Right atrium auricular region (tissue), 2 donors: Measurements from ENCODE around the gene KTN1. TPM values are rescaled to one million over a fixed set of nuclear protein-coding genes. Genes with fewer than 3 reads are reported as not detected.

Source experiments
- DNase-seq: peaks from one replicate; pipeline ENCODE4 v3.0.0-alpha.2; 2019; ENCODE audit warnings: low spot score
- H3K27ac ChIP-seq, 2 donors: fragments of 200-600 bp; sonication (generic); 1 replicate in 1 of 2; 2 replicates in 1 of 2; pipeline ENCODE4 v1.5.1; 2016 to 2019
- H3K27me3 ChIP-seq, 2 donors: fragments of 200-600 bp; sonication (generic); one replicate each; pipeline versions ENCODE4 v1.5.1 to v1.6.0; 2017 to 2019
- H3K36me3 ChIP-seq: fragments of 200-600 bp; sonication (generic); one replicate; pipeline ENCODE4 v1.5.1; 2016
- H3K4me1 ChIP-seq, 2 donors: fragments of 200-600 bp; sonication (generic); one replicate each; pipeline versions ENCODE4 v1.5.1 to v1.6.0; 2017 to 2019
- H3K4me3 ChIP-seq, 2 donors: fragments of 200-600 bp; sonication (generic); 1 replicate in 1 of 2; 2 replicates in 1 of 2; pipeline ENCODE4 v1.5.1; 2017 to 2019; ENCODE audit warnings: mild to moderate bottlenecking in 1 of 2, moderate library complexity in 1 of 2
- H3K9me3 ChIP-seq, 2 donors: fragments of 200-600 bp; sonication (generic); one replicate each; pipeline ENCODE4 v1.5.1; 2019
- total RNA-seq, 2 donors: library from RNA; depleted of rRNA; stranded (reverse); fragments of >200 nt; gene quantifications; one replicate each; pipeline ENCODE4 v1.1.0, GENCODE V29; 2016
- TF ChIP-seq, protein P1 (sequence below), 2 donors: fragments of 200-600 bp; sonication (generic); IDR thresholded peaks; one replicate each; pipeline ENCODE4 v1.5.1; 2019; ENCODE audit warnings: antibody characterized with exemption in 2 of 2

Gene KTN1
- total RNA-seq, 2 donors from 2014 or later = 128 to 209 TPM

DNA sequence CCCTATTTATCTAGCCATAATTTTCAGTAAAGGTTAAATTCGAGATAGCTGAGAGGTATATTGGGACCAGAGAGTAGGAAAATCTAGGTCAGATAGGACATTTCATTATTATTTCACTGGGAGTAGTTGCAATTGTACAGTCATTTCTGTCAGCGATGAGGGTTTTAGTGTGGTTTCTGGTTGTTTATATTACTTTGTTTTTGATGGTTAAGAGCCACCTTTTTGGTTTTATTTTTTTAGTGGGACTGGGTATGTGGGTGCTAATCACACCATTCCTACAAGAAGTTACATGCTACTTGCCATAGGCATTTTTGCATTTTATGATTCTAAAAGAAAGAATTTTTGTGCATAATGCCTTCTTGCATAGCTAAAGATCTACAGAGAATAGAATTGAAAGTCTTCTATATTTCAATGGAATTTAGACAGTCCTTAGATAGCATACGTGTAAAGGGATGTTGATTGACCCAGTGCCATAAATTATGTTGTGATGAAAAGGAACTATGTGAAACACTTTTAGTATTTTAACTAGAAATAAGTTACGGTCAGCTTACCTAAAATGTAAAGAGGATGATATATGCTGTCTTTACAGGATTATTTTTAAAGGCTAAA is 85.2 kb downstream of the KTN1 start:
- no peaks in the 10 kb centered on the region for H3K4me1 ChIP-seq
- H3K4me3 ChIP-seq = no peak overlapping the region
- H3K9me3 ChIP-seq = no peaks in the 10 kb centered on the region
- no peak for DNase-seq
- no peak overlapping the region for H3K27ac ChIP-seq
- no peaks in the 10 kb centered on the region for H3K27me3 ChIP-seq
- TF ChIP-seq, protein P1, sequence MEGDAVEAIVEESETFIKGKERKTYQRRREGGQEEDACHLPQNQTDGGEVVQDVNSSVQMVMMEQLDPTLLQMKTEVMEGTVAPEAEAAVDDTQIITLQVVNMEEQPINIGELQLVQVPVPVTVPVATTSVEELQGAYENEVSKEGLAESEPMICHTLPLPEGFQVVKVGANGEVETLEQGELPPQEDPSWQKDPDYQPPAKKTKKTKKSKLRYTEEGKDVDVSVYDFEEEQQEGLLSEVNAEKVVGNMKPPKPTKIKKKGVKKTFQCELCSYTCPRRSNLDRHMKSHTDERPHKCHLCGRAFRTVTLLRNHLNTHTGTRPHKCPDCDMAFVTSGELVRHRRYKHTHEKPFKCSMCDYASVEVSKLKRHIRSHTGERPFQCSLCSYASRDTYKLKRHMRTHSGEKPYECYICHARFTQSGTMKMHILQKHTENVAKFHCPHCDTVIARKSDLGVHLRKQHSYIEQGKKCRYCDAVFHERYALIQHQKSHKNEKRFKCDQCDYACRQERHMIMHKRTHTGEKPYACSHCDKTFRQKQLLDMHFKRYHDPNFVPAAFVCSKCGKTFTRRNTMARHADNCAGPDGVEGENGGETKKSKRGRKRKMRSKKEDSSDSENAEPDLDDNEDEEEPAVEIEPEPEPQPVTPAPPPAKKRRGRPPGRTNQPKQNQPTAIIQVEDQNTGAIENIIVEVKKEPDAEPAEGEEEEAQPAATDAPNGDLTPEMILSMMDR (IDR thresholded peaks at IDR 0.05) = no peak
- H3K36me3 ChIP-seq = peaks cover 49% of the 10 kb centered on the region

DNA sequence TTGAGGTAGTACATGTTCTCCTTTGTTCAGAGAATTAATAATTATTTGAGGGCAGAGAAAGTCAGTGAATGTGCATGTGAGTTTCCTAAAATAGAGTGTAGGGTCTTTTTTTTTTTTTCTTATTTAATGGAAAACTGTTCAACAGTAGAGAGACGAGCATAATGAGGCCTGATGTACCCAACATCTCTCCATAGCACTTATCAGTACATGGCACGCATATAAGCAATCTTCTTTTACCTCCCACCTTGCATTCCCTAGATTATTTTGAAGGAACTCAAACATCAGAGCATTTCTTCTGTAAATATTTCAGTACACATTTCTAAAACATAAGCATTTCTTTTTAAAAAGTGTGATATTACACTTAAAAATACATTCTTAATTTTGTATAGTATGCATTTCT is 87.8 kb downstream of the KTN1 start:
- TF ChIP-seq, protein P1 (IDR thresholded peaks at IDR 0.05) = no peak
- H3K9me3 ChIP-seq = no peaks in the 10 kb centered on the region
- H3K27me3 ChIP-seq = no peaks in the 10 kb centered on the region
- no peak overlapping the region for H3K27ac ChIP-seq
- peaks cover 56% of the 10 kb centered on the region for H3K36me3 ChIP-seq
- H3K4me1 ChIP-seq = no peaks in the 10 kb centered on the region
- no peak overlapping the region for H3K4me3 ChIP-seq
- DNase-seq = no peak

- no peaks in the 10 kb centered on the region for H3K27me3 ChIP-seq
- no peak overlapping the region for H3K27ac ChIP-seq
- no peak for DNase-seq
- TF ChIP-seq, protein P1 (IDR thresholded peaks at IDR 0.05) = no peak
- no peak overlapping the region for H3K4me3 ChIP-seq
- peaks cover 70% of the 10 kb centered on the region for H3K36me3 ChIP-seq
- no peaks in the 10 kb centered on the region for H3K9me3 ChIP-seq
- H3K4me1 ChIP-seq = no peaks in the 10 kb centered on the region
These were observed 91.6 kb downstream of the KTN1 start for GRCh38 chr14:55671641-55672040.

DNA sequence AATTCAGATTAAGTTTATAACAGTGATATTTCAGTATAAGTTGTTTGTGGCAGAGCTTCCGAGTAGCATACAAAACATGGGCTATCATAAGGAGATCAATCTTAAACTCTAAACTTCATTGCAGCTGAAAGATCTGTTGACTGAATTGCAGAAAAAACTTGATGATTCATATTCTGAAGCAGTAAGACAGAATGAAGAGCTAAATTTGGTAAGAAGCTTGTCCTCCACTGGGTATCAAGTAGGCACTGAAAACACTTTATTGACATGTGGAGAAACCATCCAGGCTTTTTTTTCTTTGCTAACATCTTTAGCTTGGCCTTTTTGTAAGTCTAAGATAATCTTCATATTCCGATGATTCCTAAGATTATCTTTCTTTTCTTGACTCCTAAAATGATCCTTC is 93.0 kb downstream of the KTN1 start:
- Histone ChIP-seq H3K36me3 (peaks cover 75% of the 10 kb centered on the region), H3K27ac (no peak overlapping the region), H3K4me1 (no peaks in the 10 kb centered on the region), H3K4me3 (no peak overlapping the region), H3K27me3 (no peaks in the 10 kb centered on the region), H3K9me3 (no peaks in the 10 kb centered on the region)
- TF ChIP-seq, protein P1 (IDR thresholded peaks at IDR 0.05) = no peak
- DNase-seq = no peak

GRCh38 chr14:55681096-55681495 is 101.1 kb downstream of the KTN1 start:
- TF ChIP-seq, protein P1 (IDR thresholded peaks at IDR 0.05) = no peak
- H3K9me3 ChIP-seq = no peaks in the 10 kb centered on the region
- DNase-seq = no peak
- H3K27me3 ChIP-seq = no peaks in the 10 kb centered on the region
- peaks cover 57% of the 10 kb centered on the region for H3K36me3 ChIP-seq
- H3K4me3 ChIP-seq = no peak overlapping the region
- H3K27ac ChIP-seq = no peak overlapping the region
- peaks cover 0 to 17% of the 10 kb centered on the region in 2 donors for H3K4me1 ChIP-seq
